ENCODE measurements around the gene PSMD14. TPM values are rescaled to one million over a fixed set of nuclear protein-coding genes. Genes with fewer than 3 reads are reported as not detected.

The PSMD14 gene
- total RNA-seq, 1 experiment from 2014 or later, result 118 TPM

DNA sequence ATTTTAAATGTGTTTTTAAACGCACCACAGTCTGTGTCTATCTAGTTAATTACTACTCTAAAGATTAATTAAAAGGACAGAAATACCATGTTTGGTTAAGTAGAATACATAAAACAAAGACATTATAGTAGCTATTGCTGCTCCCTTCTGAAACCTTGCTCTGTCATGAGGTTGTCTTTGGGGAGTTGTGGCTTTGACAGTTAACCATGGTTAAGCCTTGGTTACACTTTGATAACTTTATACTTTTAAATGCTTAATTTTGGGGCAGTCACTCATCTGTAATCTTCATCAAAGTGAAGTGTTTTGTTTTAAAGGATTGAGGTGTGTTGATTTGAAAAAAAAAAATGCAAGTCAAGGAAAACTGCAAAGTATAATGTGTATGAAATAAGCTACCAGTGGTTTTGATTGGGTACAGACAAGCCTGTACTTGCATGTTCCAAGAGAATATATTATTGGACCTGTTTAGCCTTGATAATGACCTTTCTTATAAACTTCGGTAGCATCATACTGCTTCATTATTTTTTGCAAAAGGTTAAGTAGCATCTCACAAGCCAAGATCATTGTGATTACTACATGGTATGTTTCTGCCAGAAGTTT lies 78.1 kb downstream of the PSMD14 start:
- H3K27ac ChIP-seq (ENCODE audit: low read depth, low read length), result no peak overlapping the region
- no peaks in the 10 kb centered on the region for H3K9me2 ChIP-seq (ENCODE audit: insufficient read depth)
- no peak overlapping the region for H3K9ac ChIP-seq (ENCODE audit: low read length)
- POLR2A ChIA-PET, result no interaction called here
- intact Hi-C loops (cut with micrococcal nuclease), result no loop called here
- H4K20me1 ChIP-seq (ENCODE audit: insufficient read depth), result no peaks in the 10 kb centered on the region
- H3K79me2 ChIP-seq (ENCODE audit: insufficient read depth, low read length), result peaks cover 60% of the 10 kb centered on the region
- peaks cover 4 to 5% of the 10 kb centered on the region in 2 experiments; a peak in 3 of 4 replicates for H3K36me3 ChIP-seq (ENCODE audit: control insufficient read depth in 1 of 2, insufficient read depth in 2 of 2, low read length in 2 of 2)
- no peaks in the 10 kb centered on the region for H3K27me3 ChIP-seq (ENCODE audit: insufficient read depth, low read length)
- no peak overlapping the region for H3K4me2 ChIP-seq (ENCODE audit: low read length)
- ATAC-seq (no peak), DNase-seq (ENCODE audit: low read depth, low spot score) (no peak)
- CTCF ChIA-PET, result no interaction called here
- RAD21 ChIA-PET (ENCODE audit: low non-redundant PET in 1 of 2, low total read pairs in 2 of 2, uncharacterized antibody in 2 of 2, unreplicated experiment in 2 of 2), result interaction anchor here in 1 of 2 experiments (0.7 kb wide), 1 partner anchor 26 kb away, joined by 3 read pairs; no protein-coding TSS in a partner anchor
- no peaks in the 10 kb centered on the region for H3K4me1 ChIP-seq (ENCODE audit: control insufficient read depth in 1 of 2, insufficient read depth in 2 of 2, low read length in 2 of 2)
- no peaks in the 10 kb centered on the region for H3K9me3 ChIP-seq (ENCODE audit: control insufficient read depth in 1 of 2, insufficient read depth in 1 of 2, low read depth in 1 of 2, low read length in 2 of 2)
- H2AFZ ChIP-seq (ENCODE audit: low read depth, low read length, poor library complexity, severe bottlenecking), result no peak overlapping the region
- TF ChIP-seq JUND (IDR thresholded peaks at IDR 0.05) (no peak), MAX (IDR thresholded peaks at IDR 0.05) (no peak), ELF1 (IDR thresholded peaks at IDR 0.05; ENCODE audit: borderline replicate concordance, low read depth) (no peak), REST (IDR thresholded peaks at IDR 0.05; ENCODE audit: low read depth) (no peak), EZH2 (IDR thresholded peaks at IDR 0.05) (no peak), SIN3A (IDR thresholded peaks at IDR 0.05; ENCODE audit: low read depth) (no peak), POLR2A (IDR thresholded peaks at IDR 0.05; ENCODE audit: borderline replicate concordance, extremely low read depth, insufficient read depth, insufficient read length) (no peak), EGR1 (IDR thresholded peaks at IDR 0.05; ENCODE audit: low read depth) (no peak), CEBPB (IDR thresholded peaks at IDR 0.05; ENCODE audit: low read depth) (no peak), POLR2AphosphoS5 (IDR thresholded peaks at IDR 0.05; ENCODE audit: low read depth, low read length) (no peak), FOSL1 (IDR thresholded peaks at IDR 0.05; ENCODE audit: low read depth) (no peak), SP1 (IDR thresholded peaks at IDR 0.05; ENCODE audit: low read depth) (no peak), ZFX (IDR thresholded peaks at IDR 0.05) (no peak), CBX3 (IDR thresholded peaks at IDR 0.05; ENCODE audit: low read depth) (no peak), ZBTB33 (IDR thresholded peaks at IDR 0.05; ENCODE audit: extremely low read depth, insufficient replicate concordance, low read length) (no peak), YY1 (IDR thresholded peaks at IDR 0.05; ENCODE audit: extremely low read depth, insufficient replicate concordance, low read depth, low read length) (no peak), ZNF274 (IDR thresholded peaks at IDR 0.05; ENCODE audit: low read depth, low read length) (no peak), TCF7L2 (IDR thresholded peaks at IDR 0.05; ENCODE audit: borderline replicate concordance, extremely low read depth, insufficient read depth, insufficient read length) (no peak), EZH2phosphoT487 (IDR thresholded peaks at IDR 0.05; ENCODE audit: borderline replicate concordance) (no peak), SRF (IDR thresholded peaks at IDR 0.05; ENCODE audit: low read depth) (no peak)
- no peak overlapping the region for H3K4me3 ChIP-seq (replicated peaks in 1 of 2; ENCODE audit: low read depth in 1 of 2, low read length in 2 of 2)
- BruUV-seq (replicated peaks), result no TSS peak

Data from HCT116 (cell line).